Activated T-helper 2 cell treated with anti-CD3 and anti-CD28 coated beads, Interferon-gamma antibody, Interleukin-2, Interleukin-4, amounts not matched to agents 10 μg/mL and 5 μg/mL and 100 μg/mL, durations not matched to agents 14 hours and 24 hours and 36 hours (primary cell): ENCODE measurements around the gene HAPLN3. TPM values are rescaled to one million over a fixed set of nuclear protein-coding genes. Genes with fewer than 3 reads are reported as not detected.
A peak's percentile ranks its signal among the peaks of the same experiment; 100 is the strongest.
"Not testable (repeated sequence)": the region's sequence is repeated elsewhere in the genome, so short reads cannot be mapped to it uniquely, and the experiment has no call there.

Experiments used
- DNase-seq: peaks from one replicate; pipeline ENCODE4 v3.0.0; 2021; ENCODE audit warnings: low spot score
- H3K27ac Mint-ChIP-seq: one replicate; pipeline ENCODE4 v1.8.0; 2021; ENCODE audit warnings: mixed read lengths
- H3K27me3 Mint-ChIP-seq: one replicate; pipeline ENCODE4 v1.8.0; 2021; ENCODE audit warnings: low read depth, mixed read lengths
- H3K36me3 Mint-ChIP-seq: one replicate; pipeline ENCODE4 v1.8.0; 2021; ENCODE audit warnings: low read depth, mixed read lengths
- H3K4me1 Mint-ChIP-seq: one replicate; pipeline ENCODE4 v1.8.0; 2021; ENCODE audit warnings: low read depth, mixed read lengths
- H3K4me3 Mint-ChIP-seq: one replicate; pipeline ENCODE4 v1.8.0; 2021; ENCODE audit warnings: low read depth, mild to moderate bottlenecking, moderate library complexity, mixed read lengths
- H3K9me3 Mint-ChIP-seq: one replicate; pipeline ENCODE4 v1.8.0; 2021; ENCODE audit warnings: mixed read lengths
- intact Hi-C: fragments of 100-400 bp; cut with micrococcal nuclease; formaldehyde crosslinking; loops from one replicate; pipeline ENCODE4 v1.15.1; 2023
- total RNA-seq: library from RNA; stranded (reverse); gene quantifications from 2 replicates; pipeline ENCODE4 v1.2.3, GENCODE V29; 2022

HAPLN3 gene
- total RNA-seq, 1 donor from 2014 or later: 71.4 TPM

DNA sequence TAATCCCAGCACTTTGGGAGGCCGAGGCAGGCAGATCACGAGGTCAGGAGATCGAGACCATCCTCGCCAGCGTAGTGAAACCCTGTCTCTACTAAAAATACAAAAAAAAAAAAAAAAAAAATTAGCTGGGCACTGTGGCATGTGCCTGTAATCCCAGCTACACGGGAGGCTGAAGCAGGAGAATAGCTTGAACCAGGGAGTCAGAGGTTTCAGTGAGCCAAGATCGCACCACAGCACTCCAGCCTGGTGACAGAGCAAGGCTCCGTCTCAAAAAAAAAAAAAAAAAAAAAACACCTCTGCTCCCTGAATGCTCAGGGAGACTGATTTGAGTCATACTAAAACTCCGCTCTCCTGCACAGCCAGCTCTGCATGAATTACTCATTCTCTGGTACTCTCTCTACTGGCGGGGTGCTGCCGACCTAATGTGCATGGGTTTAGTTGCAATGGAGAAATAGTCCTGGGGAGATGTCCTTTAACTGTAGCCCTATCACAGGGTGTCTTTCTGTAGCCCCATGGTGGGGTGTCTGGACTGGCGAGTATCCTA is 25.6 kb upstream of the HAPLN3 start:
- H3K36me3 Mint-ChIP-seq, DNase-seq, intact Hi-C loops, H3K4me3 Mint-ChIP-seq, H3K9me3 Mint-ChIP-seq, H3K27ac Mint-ChIP-seq: not testable (repeated sequence)
- Mint-ChIP-seq H3K4me1 (peaks cover 29% of the 10 kb centered on the region), H3K27me3 (peaks cover 13% of the 10 kb centered on the region)

DNA sequence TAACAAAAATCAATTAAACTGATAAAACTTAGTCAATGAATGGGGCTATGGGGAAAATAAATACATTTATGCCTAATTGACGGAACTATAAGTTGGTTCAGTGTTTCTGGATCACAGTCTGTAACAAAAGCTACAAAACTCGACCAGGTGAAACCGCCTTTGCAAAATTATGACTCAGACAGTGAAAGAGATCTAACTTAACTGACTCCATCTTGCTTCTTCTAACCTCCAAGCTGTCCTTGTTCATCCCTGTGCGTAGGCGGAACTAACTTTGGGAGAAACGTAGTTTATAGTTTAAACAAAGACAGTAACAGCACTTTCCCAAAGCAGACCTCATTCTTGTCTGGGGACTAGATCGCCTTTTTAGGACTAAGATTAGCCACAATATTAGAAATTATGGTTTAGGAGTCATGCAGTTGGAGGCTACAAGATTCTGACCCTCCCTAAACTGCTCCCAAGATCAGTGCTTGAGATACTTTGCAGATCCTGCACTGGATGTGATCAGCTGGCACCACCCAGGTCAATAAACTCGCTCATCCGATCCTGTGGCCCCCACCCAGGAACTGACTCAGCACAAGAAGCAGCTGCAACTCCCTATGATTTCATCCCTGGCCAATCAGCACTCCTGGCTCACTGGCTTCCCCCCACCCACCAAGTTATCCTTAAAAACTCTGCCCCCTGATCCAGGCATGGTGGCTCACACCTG is 25.0 kb upstream of the HAPLN3 start:
- Mint-ChIP-seq H3K4me1 (peaks cover 29% of the 10 kb centered on the region), H3K27me3 (peaks cover 12% of the 10 kb centered on the region), H3K27ac (no peak overlapping the region), H3K36me3 (no peaks in the 10 kb centered on the region), H3K4me3 (no peak overlapping the region), H3K9me3 (no peaks in the 10 kb centered on the region)
- DNase-seq: no peak
- intact Hi-C loops: no loop called here

DNA sequence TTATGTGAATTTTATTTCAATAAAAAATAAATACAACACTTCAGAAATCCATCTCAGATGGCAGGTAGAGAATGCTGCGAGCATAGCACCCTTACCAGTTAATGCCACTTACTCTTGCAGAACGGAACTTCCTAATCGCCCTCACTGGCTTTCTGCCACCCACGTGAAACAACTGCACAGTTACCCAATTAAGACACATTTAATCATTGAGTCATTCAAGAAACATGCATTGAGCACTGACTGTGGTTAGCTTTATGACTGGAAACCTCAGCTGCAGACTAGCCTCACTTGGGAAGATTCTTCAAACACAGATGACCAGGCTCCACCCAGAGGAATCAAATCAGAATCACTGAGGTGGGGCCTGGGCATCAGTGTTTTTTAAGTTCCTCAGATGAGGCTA is 23.4 kb upstream of the HAPLN3 start:
- peak overlapping the region; percentile 43 for H3K27ac Mint-ChIP-seq
- no peaks in the 10 kb centered on the region for H3K9me3 Mint-ChIP-seq
- H3K4me3 Mint-ChIP-seq: no peak overlapping the region
- H3K4me1 Mint-ChIP-seq: peaks cover 29% of the 10 kb centered on the region
- intact Hi-C loops: no loop called here
- DNase-seq: no peak
- no peaks in the 10 kb centered on the region for H3K36me3 Mint-ChIP-seq
- peaks cover 10% of the 10 kb centered on the region for H3K27me3 Mint-ChIP-seq

DNA sequence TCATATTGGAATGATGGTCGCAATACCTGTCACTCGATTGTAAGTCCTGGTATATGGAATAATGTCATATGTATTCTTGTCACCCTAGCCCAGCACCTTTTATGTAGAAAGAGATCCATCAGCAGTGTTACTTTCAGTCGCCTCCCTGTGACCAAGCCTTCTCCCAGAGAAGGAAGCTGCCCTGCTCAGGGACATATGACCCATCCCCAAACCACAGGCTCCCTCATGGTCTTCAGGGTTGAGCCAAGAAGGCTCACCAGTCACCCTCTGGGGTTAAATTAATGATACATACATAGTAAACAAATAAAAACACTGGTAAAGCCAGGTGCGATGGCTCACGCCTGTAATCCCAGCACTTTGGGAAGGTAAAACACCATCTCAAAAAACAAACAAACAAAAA is 22.4 kb upstream of the HAPLN3 start:
- no peaks in the 10 kb centered on the region for H3K36me3 Mint-ChIP-seq
- H3K9me3 Mint-ChIP-seq: no peaks in the 10 kb centered on the region
- H3K27ac Mint-ChIP-seq: no peak overlapping the region
- no peak for DNase-seq
- peaks cover 9% of the 10 kb centered on the region for H3K27me3 Mint-ChIP-seq
- intact Hi-C loops: no loop called here
- H3K4me3 Mint-ChIP-seq: no peak overlapping the region
- peaks cover 34% of the 10 kb centered on the region for H3K4me1 Mint-ChIP-seq

DNA sequence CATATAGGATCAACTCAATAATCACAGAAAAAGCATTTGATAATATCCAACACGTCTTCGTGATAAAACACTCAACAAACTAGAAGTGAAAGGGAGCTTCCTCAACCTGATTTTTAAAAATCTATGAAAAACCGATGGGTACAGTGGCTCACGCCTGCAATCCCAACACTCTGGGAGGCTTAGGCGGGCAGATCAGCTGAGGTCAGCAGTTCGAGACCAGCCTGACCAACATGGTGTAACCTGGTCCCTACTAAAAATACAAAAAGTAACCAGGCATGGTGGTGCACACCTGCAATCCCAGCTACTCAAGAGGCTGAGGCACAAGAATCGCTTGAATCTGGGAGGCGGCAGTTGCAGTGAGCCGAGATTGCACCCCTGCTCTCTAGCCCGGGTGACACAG is 20.0 kb upstream of the HAPLN3 start:
- Mint-ChIP-seq H3K9me3 (no peaks in the 10 kb centered on the region), H3K27ac (no peak overlapping the region), H3K4me1 (peaks cover 30% of the 10 kb centered on the region), H3K4me3 (no peak overlapping the region), H3K27me3 (peaks cover 4% of the 10 kb centered on the region), H3K36me3 (no peaks in the 10 kb centered on the region)
- intact Hi-C loops: no loop called here
- no peak for DNase-seq

DNA sequence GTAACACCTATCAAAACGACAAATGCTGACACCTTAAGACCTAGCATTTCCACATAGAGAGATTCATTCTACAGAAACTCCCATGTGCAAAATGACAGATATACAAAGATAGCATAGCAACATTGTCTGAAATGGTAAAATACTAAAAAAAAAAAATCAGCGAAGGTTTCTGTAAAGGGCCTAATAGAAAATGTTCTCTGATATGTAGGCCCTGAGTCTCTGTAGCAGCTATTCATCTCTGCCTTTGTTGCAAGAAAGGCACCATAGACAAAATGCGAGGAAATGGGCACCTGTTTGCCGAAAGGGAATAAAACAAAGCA is 18.5 kb upstream of the HAPLN3 start:
- intact Hi-C loops: loop anchor here (2.0 kb wide), 1 partner anchor 19 kb away; the partner anchor contains the start of gene HAPLN3
- no peaks in the 10 kb centered on the region for H3K36me3 Mint-ChIP-seq
- H3K4me1 Mint-ChIP-seq: peaks cover 20% of the 10 kb centered on the region
- no peak for DNase-seq
- H3K27ac Mint-ChIP-seq: no peak overlapping the region
- H3K4me3 Mint-ChIP-seq: peak overlapping the region; percentile 93
- no peaks in the 10 kb centered on the region for H3K9me3 Mint-ChIP-seq
- H3K27me3 Mint-ChIP-seq: peaks cover 4% of the 10 kb centered on the region

DNA sequence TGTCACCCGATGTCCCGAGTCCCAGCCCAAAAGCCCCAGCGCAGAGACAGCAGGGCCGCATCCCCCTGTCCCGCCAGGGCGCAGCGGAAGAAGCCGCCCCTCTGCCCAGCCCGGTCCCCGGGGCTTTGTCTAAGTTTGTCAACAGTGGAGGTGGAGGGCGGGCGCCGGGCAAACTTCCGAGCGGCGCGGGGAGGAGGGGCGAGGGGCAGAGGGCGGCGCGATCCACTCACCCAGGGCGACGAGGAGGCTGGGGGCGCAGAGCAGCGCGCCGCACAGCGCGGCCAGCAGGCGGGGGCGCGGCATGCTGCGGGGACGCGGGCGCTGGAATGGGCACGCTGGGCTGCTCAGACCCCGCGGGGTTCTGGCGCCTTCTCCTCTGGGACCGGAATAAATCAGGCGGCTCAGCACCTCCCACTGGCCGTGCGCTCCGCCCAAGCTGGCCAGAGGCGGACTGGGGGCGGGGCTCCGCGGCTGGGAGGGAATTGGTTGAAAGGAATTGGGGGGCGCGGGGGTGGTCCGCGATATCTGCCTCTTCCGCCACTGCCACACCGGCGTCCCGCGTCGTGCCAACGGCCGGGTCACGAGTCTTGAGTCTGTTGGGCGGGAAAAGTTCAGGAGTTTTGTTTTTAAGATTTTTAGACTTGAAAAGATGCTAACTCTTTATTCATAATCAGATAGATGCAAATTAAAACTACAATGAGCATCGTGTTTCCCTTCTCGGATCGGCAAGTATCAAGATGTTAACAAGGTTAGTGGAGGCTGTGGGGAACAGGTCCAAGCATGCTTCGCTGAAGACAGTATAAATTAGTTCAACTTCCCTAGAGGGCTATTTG is 17.9 kb upstream of the HAPLN3 start, which contains the start of gene MFGE8:
TSS of gene MFGE8 (minus strand) at position 363 of the 833 bp plus-strand sequence. CDS start at position 303, 60 bp downstream.
- Mint-ChIP-seq H3K27ac (peak within 1 kb of the TSS; percentile 79), H3K9me3 (no peaks in the 10 kb centered on the region), H3K4me3 (peak within 1 kb of the TSS; percentile 93), H3K4me1 (peaks cover 16% of the 10 kb centered on the region), H3K36me3 (no peaks in the 10 kb centered on the region), H3K27me3 (peaks cover 4% of the 10 kb centered on the region)
- peak; percentile 69 for DNase-seq
- intact Hi-C loops: loop anchor here (2.0 kb wide), 1 partner anchor 18 kb away; the partner anchor contains the start of gene HAPLN3

DNA sequence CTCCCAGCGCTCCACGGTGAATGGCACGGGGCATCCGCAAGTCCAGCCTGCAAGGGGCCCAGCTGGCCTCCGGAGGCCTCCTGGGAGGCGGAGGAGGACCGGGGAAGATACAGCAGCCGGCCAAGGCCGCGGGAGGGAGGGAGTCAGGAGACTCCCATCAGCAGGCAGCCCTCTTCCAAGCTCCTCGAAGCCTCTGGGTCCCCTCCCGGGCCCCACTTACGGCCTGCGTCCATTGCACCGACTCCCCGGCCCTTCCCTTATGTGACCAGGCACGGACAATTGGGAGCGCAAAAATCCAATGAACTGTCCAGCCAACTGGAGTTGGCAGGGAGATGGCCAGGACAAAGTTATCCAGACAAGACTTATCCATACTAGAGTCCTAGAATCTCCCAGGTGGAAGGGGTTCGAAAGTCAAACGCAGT is 17.2 kb upstream of the HAPLN3 start:
- intact Hi-C loops: loop anchor here (2.0 kb wide), 1 partner anchor 18 kb away; the partner anchor contains the start of gene HAPLN3
- no peaks in the 10 kb centered on the region for H3K9me3 Mint-ChIP-seq
- H3K4me1 Mint-ChIP-seq: peaks cover 10% of the 10 kb centered on the region
- H3K4me3 Mint-ChIP-seq: peak overlapping the region; percentile 93
- H3K36me3 Mint-ChIP-seq: no peaks in the 10 kb centered on the region
- H3K27me3 Mint-ChIP-seq: peaks cover 1% of the 10 kb centered on the region
- no peak for DNase-seq
- no peak overlapping the region for H3K27ac Mint-ChIP-seq

DNA sequence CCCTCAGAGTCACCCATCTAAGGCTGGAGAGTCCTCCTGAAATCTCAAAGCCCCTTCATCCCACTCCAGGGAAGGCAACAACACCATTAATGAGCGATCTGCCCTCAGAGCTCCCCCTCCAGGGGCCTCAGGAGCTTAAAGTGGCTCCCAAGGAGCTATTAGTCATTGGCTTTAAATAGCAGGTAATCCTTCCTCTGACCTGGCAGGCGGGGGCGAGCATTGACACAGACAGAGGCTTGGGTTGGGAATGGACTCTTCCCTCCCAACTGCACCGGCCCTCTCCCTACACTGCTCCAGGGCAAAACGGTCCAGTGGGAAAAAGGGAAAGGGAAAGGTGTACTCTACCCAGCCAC is 16.4 kb upstream of the HAPLN3 start:
- Mint-ChIP-seq H3K4me3 (peak overlapping the region; percentile 93), H3K27me3 (peaks cover 1% of the 10 kb centered on the region), H3K27ac (no peak overlapping the region), H3K9me3 (no peaks in the 10 kb centered on the region), H3K4me1 (peaks cover 10% of the 10 kb centered on the region), H3K36me3 (no peaks in the 10 kb centered on the region)
- intact Hi-C loops: loop anchor here (2.0 kb wide), 1 partner anchor 17 kb away; the partner anchor contains the start of gene HAPLN3
- no peak for DNase-seq

DNA sequence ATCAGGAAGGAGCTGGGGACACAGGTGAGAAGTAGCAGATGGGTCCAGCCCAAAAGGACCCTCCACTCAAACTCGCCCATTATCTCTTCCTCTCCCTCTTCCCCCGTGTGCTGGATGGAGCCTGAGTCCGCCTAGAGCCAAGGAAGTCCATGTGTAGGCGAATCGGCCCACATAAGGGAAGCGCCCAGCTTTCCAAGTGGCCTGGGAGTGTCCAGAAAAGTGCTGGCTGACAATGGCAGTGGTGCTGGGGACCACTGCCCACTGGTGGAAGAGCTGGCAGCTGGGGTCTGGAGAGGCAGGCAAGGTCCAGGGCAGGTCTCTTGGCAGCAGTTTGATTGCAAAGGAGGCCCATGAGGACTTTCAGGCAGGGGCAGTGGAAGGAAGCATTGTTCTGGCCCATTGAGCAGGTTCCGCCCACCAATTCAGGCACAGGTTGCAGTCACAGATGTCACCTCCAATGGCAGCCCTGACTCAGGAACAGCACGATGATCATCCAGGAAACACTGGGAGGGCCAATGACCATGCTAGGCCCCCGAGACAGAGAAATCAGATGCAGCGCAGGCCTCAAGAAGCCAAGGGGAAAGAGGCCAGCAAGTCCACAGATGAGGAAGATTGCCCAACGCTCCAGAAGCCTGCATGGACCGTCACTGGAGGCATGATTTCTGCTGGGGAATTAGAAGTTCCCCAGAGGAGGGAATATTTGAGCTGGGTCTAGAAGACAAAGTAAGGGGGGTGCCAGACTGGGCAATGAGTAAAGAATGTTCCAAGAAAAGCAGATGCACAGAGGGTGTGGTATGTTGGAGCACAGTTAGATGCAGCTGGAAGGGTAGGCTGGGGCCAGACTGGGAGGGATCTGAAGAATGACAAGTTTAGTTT is 14.8 kb upstream of the HAPLN3 start:
- H3K4me1 Mint-ChIP-seq: peaks cover 11% of the 10 kb centered on the region
- H3K36me3 Mint-ChIP-seq: no peaks in the 10 kb centered on the region
- no peak overlapping the region for H3K4me3 Mint-ChIP-seq
- H3K27ac Mint-ChIP-seq: no peak overlapping the region
- no peaks in the 10 kb centered on the region for H3K9me3 Mint-ChIP-seq
- DNase-seq: no peak
- no peaks in the 10 kb centered on the region for H3K27me3 Mint-ChIP-seq
- intact Hi-C loops: no loop called here

DNA sequence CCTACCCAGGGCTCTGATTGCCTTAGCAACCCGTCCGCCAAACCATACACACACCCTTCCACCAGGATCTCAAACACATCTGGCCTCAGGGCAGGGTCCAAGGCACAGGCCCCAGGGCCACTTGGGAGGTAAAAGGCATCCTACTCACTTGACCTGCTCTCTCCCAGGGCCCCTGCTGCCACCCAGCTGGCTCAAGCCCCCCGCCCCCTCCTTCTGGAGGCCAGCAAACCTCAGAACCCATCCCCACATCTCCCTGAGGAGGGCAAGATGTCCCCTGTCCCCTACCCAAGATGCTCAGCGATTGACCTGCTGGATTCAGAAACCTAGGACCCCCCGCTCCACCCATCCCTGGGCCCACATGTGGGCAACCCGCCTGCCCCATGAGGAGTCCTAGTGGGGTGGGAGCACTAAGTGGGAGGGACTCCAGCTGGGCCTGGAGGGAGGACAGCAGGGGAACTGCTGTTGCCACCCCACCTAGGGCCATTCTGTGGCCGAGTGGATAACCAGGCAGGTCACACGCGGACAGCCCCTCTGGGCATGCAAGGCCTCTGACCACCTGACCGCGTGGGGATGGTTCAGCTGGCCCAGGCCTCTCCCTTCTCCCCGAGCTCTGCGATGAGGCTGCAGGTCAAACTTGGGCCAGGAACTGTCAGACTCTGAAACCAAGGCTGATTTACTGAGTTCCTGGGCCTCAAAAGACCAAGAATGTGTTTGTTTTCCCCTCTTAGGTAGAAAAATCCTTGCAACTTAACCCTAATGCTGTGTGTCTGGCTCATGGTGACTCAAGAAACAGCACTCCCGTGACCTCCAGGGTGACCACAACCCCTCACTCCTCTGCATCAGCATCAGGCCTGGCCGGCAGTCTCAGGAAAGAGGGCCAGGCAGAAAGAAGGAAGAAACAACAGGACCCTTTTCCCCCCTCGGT is 13.6 kb upstream of the HAPLN3 start:
- Mint-ChIP-seq H3K4me3 (no peak overlapping the region), H3K4me1 (peaks cover 24% of the 10 kb centered on the region), H3K9me3 (no peaks in the 10 kb centered on the region), H3K27ac (no peak overlapping the region), H3K27me3 (no peaks in the 10 kb centered on the region), H3K36me3 (no peaks in the 10 kb centered on the region)
- intact Hi-C loops: no loop called here
- DNase-seq: no peak
